Activated naive CD4-positive, alpha-beta T cell treated with anti-CD3 and anti-CD28 coated beads, Interleukin-2, amount 50 U/mL, for 72 hours (primary cell): ENCODE results near the gene NEURL1. TPM values are rescaled to one million over a fixed set of nuclear protein-coding genes. Genes with fewer than 3 reads are reported as not detected.
"Not testable (repeated sequence)": the region's sequence is repeated elsewhere in the genome, so short reads cannot be mapped to it uniquely, and the experiment has no call there.

ENCODE experiments used
- ATAC-seq, 2 donors: fragments of 150-1000 bp; cut with Tn5 transposase; 2 replicates each; pipeline ENCODE4 v1.10.0; 2021; ENCODE audit warnings: mild to moderate bottlenecking in 2 of 2, moderate library complexity in 2 of 2
- DNase-seq, 2 donors: peaks; one replicate each; pipeline ENCODE4 v3.0.0; 2021 to 2022; ENCODE audit warnings: low spot score in 2 of 2
- H3K27ac Mint-ChIP-seq, 2 donors: one replicate each; pipeline ENCODE4 v1.8.0; 2022; ENCODE audit warnings: mild to moderate bottlenecking in 2 of 2, mixed read lengths in 2 of 2
- H3K36me3 Mint-ChIP-seq, 2 donors: one replicate each; pipeline ENCODE4 v1.8.0; 2022; ENCODE audit warnings: mixed read lengths in 2 of 2
- H3K9me3 Mint-ChIP-seq, 2 donors: one replicate each; pipeline ENCODE4 v1.8.0; 2022; ENCODE audit warnings: mixed read lengths in 2 of 2
- total RNA-seq, 2 donors: library from RNA; stranded (reverse); gene quantifications; one replicate each; pipeline ENCODE4 v1.2.3, GENCODE V29; 2022

NEURL1 gene
- total RNA-seq, 2 donors from 2014 or later = 0.87 to 2.4 TPM

DNA sequence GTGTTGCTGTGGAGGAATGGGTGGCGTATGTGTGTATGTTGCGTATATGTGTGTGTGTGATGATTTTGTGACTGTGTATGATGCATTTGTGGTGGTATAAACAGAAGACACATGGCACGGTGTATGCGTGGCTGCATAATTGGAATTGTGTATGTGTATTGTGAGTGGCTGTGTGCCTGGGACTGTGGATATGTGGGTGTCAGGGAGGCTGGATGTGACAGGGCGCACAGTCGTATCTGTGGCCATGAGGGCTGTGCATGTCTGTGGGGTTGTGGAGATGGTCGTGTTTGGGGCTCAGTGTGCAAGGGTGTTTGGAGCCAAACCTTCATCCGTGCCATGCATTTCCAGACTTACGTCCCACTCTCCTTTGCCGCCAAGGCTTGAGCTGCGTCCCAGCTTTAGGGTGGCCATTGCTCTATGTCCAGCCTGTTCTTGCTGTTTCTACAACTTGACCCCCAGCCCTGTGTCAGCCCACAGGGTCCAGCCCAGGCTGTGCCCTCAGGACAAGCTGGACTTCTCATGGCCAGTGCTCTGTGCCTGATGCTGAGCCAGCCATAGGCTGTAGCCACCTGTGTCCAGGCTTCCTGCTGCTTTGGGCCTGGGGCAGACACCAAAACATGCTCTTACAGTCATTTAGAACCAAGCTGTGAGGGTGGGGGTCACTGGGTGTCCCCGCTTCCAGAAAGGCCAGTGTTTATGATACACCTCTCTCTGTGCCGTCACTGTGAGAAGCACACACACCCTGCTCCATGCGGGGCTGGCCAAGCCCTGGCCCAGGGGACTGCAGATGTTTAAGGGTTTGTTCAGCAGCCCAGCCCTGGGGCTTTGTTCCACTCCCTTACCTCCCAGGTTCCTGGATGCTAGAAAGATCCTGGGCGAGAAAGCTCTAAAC is 127.6 kb downstream of the NEURL1 start:
- H3K36me3 Mint-ChIP-seq = no peaks in the 10 kb centered on the region
- ATAC-seq = no peak
- H3K9me3 Mint-ChIP-seq = no peaks in the 10 kb centered on the region
- DNase-seq = no peak
- no peak overlapping the region for H3K27ac Mint-ChIP-seq

DNA sequence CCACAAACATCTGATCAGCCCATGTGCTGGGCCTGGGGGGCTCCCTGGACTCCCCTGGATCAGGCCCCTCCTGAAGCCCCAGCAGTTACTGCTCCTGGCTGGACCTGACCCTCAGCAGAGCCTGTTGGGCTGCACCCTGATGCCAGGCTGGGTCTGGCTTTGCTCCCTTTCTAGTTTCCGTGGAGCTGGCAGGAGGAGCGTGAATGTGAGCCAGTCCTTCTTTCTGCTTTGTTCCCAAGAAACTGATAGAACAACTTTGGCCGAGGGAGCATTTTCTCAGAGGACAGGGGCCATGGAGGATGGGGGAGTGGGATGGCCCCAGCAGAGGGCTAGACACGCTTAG is 128.2 kb downstream of the NEURL1 start:
- H3K27ac Mint-ChIP-seq = peak overlapping the region in 1 of 2 donors; percentile 36
- DNase-seq (no peak), ATAC-seq (no peak)
- H3K36me3 Mint-ChIP-seq = no peaks in the 10 kb centered on the region
- no peaks in the 10 kb centered on the region for H3K9me3 Mint-ChIP-seq

DNA sequence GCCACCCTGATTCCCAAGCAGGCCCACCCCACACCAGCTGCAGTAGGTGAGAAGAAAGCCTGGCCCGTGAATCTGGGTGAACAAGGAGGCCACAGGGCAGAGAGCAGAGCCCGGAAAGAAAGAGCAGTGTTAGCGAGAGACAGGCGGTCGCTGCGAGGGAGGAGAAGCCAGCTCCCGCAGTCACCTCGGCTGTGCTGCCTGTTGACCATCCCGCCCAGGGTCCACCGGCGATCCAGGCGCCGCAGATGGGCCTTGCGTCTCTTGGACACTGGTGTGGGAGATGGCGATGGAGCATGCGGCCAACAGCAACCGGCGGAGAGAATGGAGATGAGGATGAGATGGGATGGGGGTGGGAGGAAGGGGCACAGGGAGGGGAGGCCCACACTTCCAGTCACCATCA is 128.8 kb downstream of the NEURL1 start:
- H3K27ac Mint-ChIP-seq = peak overlapping the region in 1 of 2 donors; percentile 36
- ATAC-seq (no peak), DNase-seq (no peak)
- no peaks in the 10 kb centered on the region for H3K36me3 Mint-ChIP-seq
- H3K9me3 Mint-ChIP-seq = no peaks in the 10 kb centered on the region

DNA sequence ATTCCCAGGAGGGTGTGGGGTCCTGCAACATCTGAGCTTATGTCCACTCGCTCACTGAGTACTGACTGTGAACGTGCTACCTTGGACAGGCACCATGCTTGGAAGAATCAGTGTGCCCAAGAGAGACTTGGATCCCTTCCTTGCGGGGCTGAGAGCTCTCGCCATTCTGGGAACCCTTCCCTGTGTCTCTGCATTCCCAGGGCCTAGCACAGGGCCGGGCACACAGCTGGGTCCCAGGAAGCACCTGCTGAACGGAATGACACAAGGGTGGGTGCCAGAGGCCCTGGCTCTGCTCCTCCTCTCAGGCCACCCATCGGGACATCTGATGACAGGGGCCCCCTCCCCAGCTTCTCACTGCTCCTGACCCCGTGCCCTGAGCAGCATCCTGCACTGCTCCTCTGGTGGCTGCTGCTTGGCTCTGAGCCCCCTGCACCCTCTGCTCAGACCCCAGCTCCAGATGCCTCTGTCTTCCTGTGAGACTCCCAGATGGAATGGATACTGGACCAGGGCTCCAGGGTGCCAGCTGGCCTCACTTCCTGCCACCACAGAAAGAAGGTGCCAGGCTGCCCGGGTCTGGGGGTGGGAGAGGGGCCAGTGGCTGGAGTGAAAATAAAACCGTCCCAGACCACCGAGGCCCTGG is 129.6 kb downstream of the NEURL1 start:
- ATAC-seq (no peak), DNase-seq (no peak)
- H3K9me3 Mint-ChIP-seq = no peaks in the 10 kb centered on the region
- H3K36me3 Mint-ChIP-seq = no peaks in the 10 kb centered on the region
- H3K27ac Mint-ChIP-seq = no peak overlapping the region

DNA sequence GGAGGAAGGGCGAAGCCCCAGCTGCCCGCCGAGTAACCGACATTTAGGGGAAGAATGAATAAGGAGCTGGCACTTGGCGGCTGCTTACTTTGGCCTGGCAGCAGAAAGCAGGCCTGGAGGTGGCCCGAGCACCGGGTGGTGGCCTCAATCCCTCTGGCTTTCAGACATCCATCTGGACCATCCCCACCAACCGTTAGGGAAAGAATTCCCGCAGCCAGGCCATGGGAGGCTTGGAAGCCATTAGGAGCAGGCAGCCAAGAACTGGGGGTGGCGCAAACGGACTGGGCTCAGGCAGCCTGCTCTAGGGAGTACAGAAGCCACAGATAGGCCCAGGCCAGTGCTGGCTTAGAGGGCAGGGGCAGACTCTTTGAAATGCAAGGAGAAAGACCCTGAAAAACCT is 132.7 kb downstream of the NEURL1 start:
- Mint-ChIP-seq H3K36me3 (no peaks in the 10 kb centered on the region), H3K27ac (no peak overlapping the region), H3K9me3 (no peaks in the 10 kb centered on the region)
- ATAC-seq = no peak
- DNase-seq = no peak

DNA sequence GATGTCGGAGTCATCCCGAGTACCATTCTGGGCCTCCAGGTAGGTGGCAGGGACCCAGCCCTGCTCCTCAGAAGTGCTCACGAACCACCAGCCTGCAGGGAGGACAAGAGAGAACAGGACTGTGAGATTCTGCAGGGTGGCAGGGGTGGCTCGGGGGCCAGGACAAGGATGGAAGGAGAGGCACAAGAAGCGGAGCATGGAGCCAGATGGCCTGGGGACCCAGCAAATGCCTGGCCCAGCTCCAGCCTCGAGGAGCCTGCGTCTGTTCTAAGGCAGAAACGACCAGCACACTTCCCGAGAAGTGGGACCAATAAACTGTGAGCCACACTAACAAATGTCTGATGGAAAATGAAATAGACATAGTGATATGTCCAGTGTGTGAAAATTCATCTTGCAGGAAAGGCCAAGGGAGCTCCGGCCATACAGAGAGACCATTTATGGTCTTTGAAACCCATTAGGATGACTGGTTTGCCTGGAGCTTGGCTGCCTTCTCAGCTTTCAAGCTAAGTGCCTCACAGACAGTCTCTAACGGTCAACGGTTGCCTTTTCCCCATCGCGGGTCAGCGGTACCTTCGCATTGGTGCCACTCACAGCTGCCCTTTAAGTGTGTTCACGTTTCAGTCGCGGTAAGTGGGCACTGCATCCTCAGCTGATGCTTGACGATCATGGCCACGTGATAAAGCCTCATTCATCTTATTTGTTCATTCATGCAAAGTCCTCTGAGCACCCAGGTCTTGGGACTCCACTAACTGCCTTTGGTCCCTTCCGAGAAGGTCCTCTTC is 133.8 kb downstream of the NEURL1 start:
- H3K27ac Mint-ChIP-seq = no peak overlapping the region
- no peaks in the 10 kb centered on the region for H3K36me3 Mint-ChIP-seq
- DNase-seq (no peak), ATAC-seq (no peak)
- H3K9me3 Mint-ChIP-seq = no peaks in the 10 kb centered on the region

DNA sequence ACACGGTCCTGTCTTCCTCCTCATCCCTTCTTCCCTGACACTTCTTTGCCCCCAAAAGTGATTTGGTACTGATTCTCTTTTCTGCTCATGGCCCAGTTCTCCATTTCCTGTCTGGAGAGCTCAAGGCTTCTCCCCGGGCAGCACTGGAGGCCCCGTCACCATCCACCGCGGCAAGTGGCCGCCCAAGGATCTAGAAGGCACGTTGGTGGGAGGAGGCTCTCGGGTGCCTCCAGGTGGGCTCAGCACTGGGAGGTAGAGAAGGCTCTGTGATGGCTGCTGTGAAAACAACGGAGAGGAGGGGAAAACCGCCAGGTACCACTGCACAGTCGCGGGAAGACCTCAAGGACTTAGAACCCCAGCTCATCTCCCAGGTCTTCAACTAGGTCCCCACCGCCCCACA is 134.4 kb downstream of the NEURL1 start:
- Mint-ChIP-seq H3K27ac (peak overlapping the region; percentile 11 to 55), H3K36me3 (no peaks in the 10 kb centered on the region), H3K9me3 (no peaks in the 10 kb centered on the region)
- DNase-seq = no peak
- no peak for ATAC-seq

DNA sequence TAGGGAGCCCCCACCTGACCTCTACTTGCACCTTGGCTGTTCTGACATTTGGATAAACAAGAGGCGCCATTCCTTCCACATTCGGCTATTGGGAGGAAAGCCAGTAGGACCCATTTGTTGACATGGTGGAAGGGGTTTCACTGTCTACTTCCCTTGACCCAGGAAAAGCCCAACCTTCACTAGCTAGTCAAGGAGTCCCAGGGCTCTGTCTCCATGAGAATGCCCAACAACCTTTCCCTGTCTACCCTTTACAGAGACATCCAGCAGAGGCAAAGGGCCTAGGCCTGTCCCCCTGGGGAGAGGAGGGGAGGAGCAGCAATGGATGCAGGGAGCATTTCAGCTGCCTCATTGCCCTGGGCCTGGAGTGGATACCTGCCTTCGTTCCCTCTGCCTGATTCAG is 136.1 kb downstream of the NEURL1 start:
- no peak for ATAC-seq
- no peaks in the 10 kb centered on the region for H3K9me3 Mint-ChIP-seq
- no peaks in the 10 kb centered on the region for H3K36me3 Mint-ChIP-seq
- DNase-seq = no peak
- no peak overlapping the region for H3K27ac Mint-ChIP-seq

DNA sequence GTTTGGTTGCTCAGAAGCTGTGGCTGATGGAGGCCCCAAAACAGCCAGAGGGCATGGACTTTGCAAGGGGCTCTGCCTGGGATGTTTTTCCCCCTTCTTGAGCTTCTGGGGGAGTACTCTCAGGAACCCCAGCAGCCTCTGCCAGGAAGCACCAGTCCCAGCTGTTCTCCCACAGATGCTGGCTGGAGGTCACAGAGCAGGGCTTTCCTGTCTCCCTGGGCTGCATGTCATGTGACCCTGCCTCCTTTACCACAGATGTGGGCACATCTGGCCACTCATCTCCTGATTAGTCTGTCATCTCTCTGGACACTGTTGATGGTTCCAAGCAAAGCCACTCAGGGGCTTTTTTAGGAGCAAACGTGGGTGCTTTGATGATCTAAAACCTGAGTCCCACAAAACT is 136.7 kb downstream of the NEURL1 start:
- Mint-ChIP-seq H3K27ac (no peak overlapping the region), H3K36me3 (no peaks in the 10 kb centered on the region), H3K9me3 (no peaks in the 10 kb centered on the region)
- no peak for ATAC-seq
- DNase-seq = no peak

DNA sequence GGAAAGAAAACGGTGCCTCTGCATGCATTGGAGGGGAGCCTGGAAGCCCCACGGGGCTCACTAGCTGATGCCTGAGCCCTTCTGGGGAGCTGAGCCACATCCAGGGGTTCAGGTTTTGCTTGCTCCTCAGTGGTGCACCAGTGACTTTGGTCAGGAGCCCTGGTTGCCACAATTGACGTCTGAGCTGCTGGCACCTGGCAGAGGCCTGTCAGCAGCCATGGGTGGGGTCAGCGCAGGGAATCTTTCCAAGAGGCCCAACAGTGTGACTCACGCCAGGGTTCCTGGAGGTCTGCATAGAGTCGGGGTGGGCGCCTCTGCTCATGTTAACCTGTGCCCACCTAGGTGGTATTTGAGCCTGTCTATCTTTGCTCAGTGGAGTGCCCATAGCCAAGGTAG is 138.7 kb downstream of the NEURL1 start:
- no peaks in the 10 kb centered on the region for H3K9me3 Mint-ChIP-seq
- DNase-seq (no peak), ATAC-seq (no peak)
- no peaks in the 10 kb centered on the region for H3K36me3 Mint-ChIP-seq
- peak overlapping the region; percentile 9 to 42 for H3K27ac Mint-ChIP-seq

DNA sequence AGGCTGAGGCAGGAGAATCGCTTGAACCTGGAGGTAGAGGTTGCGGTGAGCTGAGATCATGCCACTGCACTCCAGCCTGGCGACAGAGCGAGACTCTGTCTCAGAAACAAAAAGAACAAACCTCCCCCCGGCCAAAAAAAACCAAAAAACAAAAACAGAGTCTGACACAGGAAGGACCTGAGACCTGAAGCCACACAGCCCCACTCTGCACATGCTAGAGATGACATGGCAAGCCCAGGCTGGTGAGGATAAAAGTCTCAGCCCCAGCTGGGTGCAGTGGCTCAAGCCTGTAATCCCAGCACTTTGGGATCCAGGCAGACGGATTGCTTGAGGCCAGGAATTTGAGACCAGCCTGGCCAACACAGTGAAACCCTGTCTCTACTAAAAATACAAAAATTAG is 139.4 kb downstream of the NEURL1 start:
- not testable (repeated sequence) for H3K36me3 Mint-ChIP-seq, DNase-seq, H3K9me3 Mint-ChIP-seq, ATAC-seq
- H3K27ac Mint-ChIP-seq = peak overlapping the region in 1 of 2 donors; percentile 42

DNA sequence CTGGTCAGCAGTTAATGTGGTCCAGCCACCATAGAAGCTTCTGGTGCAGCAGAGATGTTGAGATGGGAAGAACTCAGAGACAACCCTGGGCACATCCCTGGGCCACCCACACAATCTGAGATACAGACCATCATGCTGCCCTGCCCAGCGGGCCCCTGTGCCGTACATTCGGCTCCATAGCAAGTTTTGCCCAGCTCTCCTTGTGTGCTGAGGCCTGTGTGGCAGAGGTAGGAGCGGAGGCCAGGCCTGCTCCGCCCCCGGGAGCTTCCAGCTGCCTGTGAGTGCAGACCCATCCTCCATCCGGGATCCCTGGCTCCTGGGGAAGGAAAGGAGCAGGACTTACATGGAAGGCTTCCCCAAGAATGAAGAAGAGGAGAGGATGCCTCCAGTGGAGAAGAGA is 140.3 kb downstream of the NEURL1 start:
- no peak overlapping the region for H3K27ac Mint-ChIP-seq
- H3K9me3 Mint-ChIP-seq = no peaks in the 10 kb centered on the region
- no peak for DNase-seq
- ATAC-seq = no peak
- no peaks in the 10 kb centered on the region for H3K36me3 Mint-ChIP-seq

DNA sequence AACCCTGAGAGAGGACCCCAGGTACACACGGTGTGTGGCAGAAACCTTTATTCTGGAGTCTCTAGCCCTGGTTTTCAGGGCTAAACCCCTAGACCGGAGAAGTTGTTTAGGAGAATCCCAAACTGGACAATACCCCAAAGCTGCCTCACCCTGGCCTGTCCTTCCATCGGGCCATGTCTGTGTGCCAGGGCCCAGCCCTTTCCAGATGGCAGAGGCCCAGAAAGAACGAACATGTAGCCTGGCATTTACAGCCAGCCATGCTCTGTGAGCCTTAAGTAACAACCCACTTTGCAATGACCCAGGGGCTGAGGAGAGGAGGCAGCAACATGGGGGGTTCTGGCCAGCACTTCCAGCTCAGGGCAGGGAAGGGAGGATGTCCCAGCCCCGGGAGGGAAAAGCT is 142.1 kb downstream of the NEURL1 start:
- peak overlapping the region in 1 of 2 donors; percentile 44 for H3K27ac Mint-ChIP-seq
- no peaks in the 10 kb centered on the region for H3K9me3 Mint-ChIP-seq
- ATAC-seq (no peak), DNase-seq (no peak)
- H3K36me3 Mint-ChIP-seq = no peaks in the 10 kb centered on the region

DNA sequence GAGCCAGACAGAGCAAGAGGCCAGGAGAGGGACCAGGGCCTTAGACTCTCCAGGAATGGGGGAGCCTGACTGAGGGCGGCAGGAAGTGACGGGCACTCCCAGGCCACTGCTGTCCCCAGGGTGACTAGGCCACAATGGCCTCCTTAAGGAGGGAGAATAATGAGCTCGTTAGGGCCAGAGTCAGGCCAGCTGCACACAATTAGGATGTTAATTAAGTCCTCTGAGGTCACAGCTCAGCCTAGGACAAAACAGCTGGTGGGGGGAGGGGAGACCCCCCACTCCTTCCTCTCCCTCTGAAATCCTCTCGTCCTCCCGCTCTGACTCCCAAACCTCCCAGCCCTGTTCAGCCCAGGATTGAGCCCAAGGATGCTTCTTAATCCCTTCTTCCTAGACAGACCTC is 143.0 kb downstream of the NEURL1 start:
- H3K36me3 Mint-ChIP-seq = no peaks in the 10 kb centered on the region
- DNase-seq (no peak), ATAC-seq (no peak)
- no peaks in the 10 kb centered on the region for H3K9me3 Mint-ChIP-seq
- peak overlapping the region in 1 of 2 donors; percentile 60 for H3K27ac Mint-ChIP-seq

DNA sequence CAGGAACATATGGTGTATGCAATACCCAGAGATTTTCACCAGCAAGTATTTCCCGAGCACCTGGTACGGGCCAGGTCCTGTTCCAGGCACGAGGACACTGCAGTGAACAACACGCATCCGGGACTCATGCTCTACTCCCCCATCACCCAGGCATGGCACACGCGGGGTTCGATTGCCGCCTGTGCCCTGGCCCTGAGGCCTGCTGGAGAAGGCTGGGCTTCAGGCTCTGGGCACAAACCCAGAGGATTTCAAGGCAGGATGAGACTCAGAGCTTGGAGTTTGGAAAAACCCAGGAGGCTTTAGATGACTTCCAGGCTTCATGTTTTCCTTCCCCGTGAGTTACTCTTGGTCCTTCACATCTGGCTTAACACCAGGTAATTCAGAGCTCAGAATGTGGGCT is 143.5 kb downstream of the NEURL1 start:
- no peak for ATAC-seq
- DNase-seq = no peak
- H3K27ac Mint-ChIP-seq = peak overlapping the region in 1 of 2 donors; percentile 60
- no peaks in the 10 kb centered on the region for H3K9me3 Mint-ChIP-seq
- H3K36me3 Mint-ChIP-seq = no peaks in the 10 kb centered on the region

DNA sequence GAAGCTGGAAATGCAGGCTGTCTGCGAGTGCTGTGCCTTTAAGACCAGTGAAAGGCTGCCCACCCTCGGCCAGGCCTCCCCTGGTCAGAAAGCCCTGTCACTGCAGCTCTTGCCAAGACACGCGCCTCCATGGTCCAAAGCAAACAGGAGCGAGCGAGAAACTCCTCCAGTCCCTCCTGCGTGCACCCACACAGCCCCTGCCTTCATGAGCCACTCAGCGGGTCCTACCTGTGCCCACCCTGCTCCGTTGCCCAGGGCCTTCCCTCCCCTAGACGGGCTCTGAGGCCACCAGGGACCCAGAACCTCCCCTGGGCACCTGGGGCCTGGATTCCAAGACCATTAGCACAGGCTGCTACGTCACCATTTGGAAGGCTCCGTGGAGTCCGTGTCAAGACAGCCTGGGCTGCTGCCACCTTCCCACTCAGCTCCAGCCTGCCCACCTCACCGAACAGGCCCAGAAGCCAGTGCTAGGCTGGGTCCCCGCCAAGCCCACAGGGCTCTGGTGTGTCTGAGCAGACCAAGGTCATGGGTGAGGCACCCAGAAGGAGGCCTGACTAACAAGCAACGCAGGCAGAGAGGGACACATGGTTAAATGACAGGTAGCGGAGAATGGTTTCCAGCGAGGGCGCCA is 144.5 kb downstream of the NEURL1 start:
- no peaks in the 10 kb centered on the region for H3K36me3 Mint-ChIP-seq
- ATAC-seq = no peak
- no peaks in the 10 kb centered on the region for H3K9me3 Mint-ChIP-seq
- DNase-seq = no peak
- no peak overlapping the region for H3K27ac Mint-ChIP-seq

DNA sequence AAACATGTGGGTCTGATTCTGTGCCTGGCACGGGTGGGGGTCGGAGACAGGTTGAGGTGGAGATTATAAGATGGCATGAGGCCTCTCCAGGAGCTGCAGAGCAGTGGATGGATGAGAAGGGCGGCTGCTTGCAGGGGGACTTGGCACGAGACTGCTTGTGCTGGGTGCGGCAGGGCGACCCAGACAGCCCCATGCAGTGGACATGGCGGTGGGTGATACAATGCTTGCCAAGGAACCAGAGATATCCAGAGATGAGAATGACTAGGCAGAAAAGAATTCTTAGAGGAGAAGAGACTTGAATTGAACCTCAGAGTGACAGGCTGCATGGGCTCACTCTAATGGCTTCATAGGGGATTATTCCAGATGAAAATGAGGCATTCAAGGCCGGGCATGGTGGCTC is 145.4 kb downstream of the NEURL1 start:
- DNase-seq (no peak), ATAC-seq (no peak)
- H3K27ac Mint-ChIP-seq = no peak overlapping the region
- H3K9me3 Mint-ChIP-seq = no peaks in the 10 kb centered on the region
- no peaks in the 10 kb centered on the region for H3K36me3 Mint-ChIP-seq
